Measurements from ENCODE around the gene BCO2. TPM values are rescaled to one million over a fixed set of nuclear protein-coding genes. Genes with fewer than 3 reads are reported as not detected.
"Not testable (repeated sequence)": the region's sequence is repeated elsewhere in the genome, so short reads cannot be mapped to it uniquely, and the experiment has no call there.

Gene BCO2
- total and polyA plus RNA-seq, 7 donors = 3.5 to 42.4 (median 5.7) TPM

- Histone ChIP-seq H3K4me1 (peaks cover 29% of the 10 kb centered on the region), H3K9me3 (no peaks in the 10 kb centered on the region), H3K36me3 (ENCODE audit: insufficient read depth in 1 of 2, low read depth in 1 of 2) (peaks cover 0 to 10% of the 10 kb centered on the region in 2 donors), H3K27ac (peak overlapping the region; percentile 82), H3K4me3 (peak overlapping the region; percentile 69), H3K27me3 (ENCODE audit: insufficient read depth in 3 of 3, low read length in 2 of 3) (no peaks in the 10 kb centered on the region)
- intact Hi-C loops (cut with DNase I) = loop anchor here in 1 of 2 donors (5.0 kb wide), 1 partner anchor 38 kb away; no protein-coding TSS in a partner anchor
- DNase-seq (no peak), ATAC-seq (no peak)
- 47 to 83% (median 68%) methylated on average over 2 of the region's 2 CpGs for WGBS, 3 donors
- no peak for TF ChIP-seq CTCF (IDR thresholded peaks at IDR 0.05)
These were observed 15.0 kb upstream of the BCO2 start for GRCh38 chr11:112160091-112160848.

- Histone ChIP-seq H3K36me3 (ENCODE audit: insufficient read depth in 1 of 2, low read depth in 1 of 2) (peaks cover 0 to 7% of the 10 kb centered on the region in 2 donors), H3K4me1 (peaks cover 29% of the 10 kb centered on the region), H3K4me3 (peak overlapping the region; percentile 69), H3K27me3 (ENCODE audit: insufficient read depth in 3 of 3, low read length in 2 of 3) (no peaks in the 10 kb centered on the region), H3K27ac (peak overlapping the region; percentile 82), H3K9me3 (no peaks in the 10 kb centered on the region)
- DNase-seq = no peak
- WGBS, 3 donors = 15 to 70% (median 18%) methylated on average over 1 of the region's 1 CpG
- no peak for TF ChIP-seq CTCF (IDR thresholded peaks at IDR 0.05)
- intact Hi-C loops (cut with DNase I) = loop anchor here in 1 of 2 donors (5.0 kb wide), 1 partner anchor 39 kb away; no protein-coding TSS in a partner anchor
- peak in 1 of 4 donors; percentile 39 for ATAC-seq
These were observed 14.3 kb upstream of the BCO2 start for GRCh38 chr11:112161012-112161411.

- not testable (repeated sequence) for H3K27me3 ChIP-seq (ENCODE audit: insufficient read depth in 3 of 3, low read length in 2 of 3); H3K36me3 ChIP-seq (ENCODE audit: insufficient read depth in 1 of 2, low read depth in 1 of 2); H3K9me3 ChIP-seq; DNase-seq; ATAC-seq
- 90 to 94% (median 90%) methylated on average over 1 of the region's 1 CpG for WGBS, 3 donors
- intact Hi-C loops (cut with DNase I) = loop anchor here in 1 of 2 donors (5.0 kb wide), 1 partner anchor 40 kb away; no protein-coding TSS in a partner anchor
- H3K4me3 ChIP-seq = peak overlapping the region; percentile 69
- peaks cover 33% of the 10 kb centered on the region for H3K4me1 ChIP-seq
- peak overlapping the region; percentile 82 for H3K27ac ChIP-seq
These were observed 13.1 kb upstream of the BCO2 start for GRCh38 chr11:112162200-112162599.

- Histone ChIP-seq H3K9me3 (no peaks in the 10 kb centered on the region), H3K27me3 (ENCODE audit: insufficient read depth in 3 of 3, low read length in 2 of 3) (no peaks in the 10 kb centered on the region), H3K4me3 (peak overlapping the region; percentile 69), H3K27ac (peak overlapping the region; percentile 82), H3K36me3 (ENCODE audit: insufficient read depth in 1 of 2, low read depth in 1 of 2) (peaks cover 0 to 7% of the 10 kb centered on the region in 2 donors), H3K4me1 (peaks cover 27% of the 10 kb centered on the region)
- ATAC-seq = no peak
- intact Hi-C loops (cut with DNase I) = loop anchor here in 1 of 2 donors (5.0 kb wide), 1 partner anchor 41 kb away; no protein-coding TSS in a partner anchor
- WGBS, 3 donors = 83 to 93% (median 88%) methylated on average over 6 of the region's 6 CpGs
- TF ChIP-seq CTCF (IDR thresholded peaks at IDR 0.05) = no peak
- DNase-seq = no peak
These were observed 12.4 kb upstream of the BCO2 start for GRCh38 chr11:112162761-112163546.

Data from psoas muscle (tissue), 8 donors.